AG10803 (cell line): ENCODE measurements around the gene MED8.
"Not testable (repeated sequence)": the region's sequence is repeated elsewhere in the genome, so short reads cannot be mapped to it uniquely, and the experiment has no call there.

Experiments used
- DNase-seq: peaks from one replicate; pipeline ENCODE4 v3.0.0; 2010; ENCODE audit warnings: low read depth
- H3K4me3 ChIP-seq: 2 replicates; pipeline ENCODE4 v1.5.1; 2011; ENCODE audit warnings: mild to moderate bottlenecking, low read length, control low read depth
- CTCF ChIP-seq: conservative IDR thresholded peaks from 2 replicates; pipeline ENCODE4 v1.5.1; 2011; ENCODE audit warnings: mild to moderate bottlenecking, low read length, control low read depth, inconsistent platforms

Gene MED8

GRCh38 chr1:43421396-43421795, 31.8 kb upstream of the MED8 start:
- H3K4me3 ChIP-seq = no peak overlapping the region
- no peak for TF ChIP-seq CTCF
- DNase-seq = no peak

GRCh38 chr1:43420874-43421273, 31.3 kb upstream of the MED8 start:
- no peak for TF ChIP-seq CTCF
- no peak for DNase-seq
- H3K4me3 ChIP-seq = no peak overlapping the region

- no peak for DNase-seq
- no peak for TF ChIP-seq CTCF
- no peak overlapping the region for H3K4me3 ChIP-seq
Measured at GRCh38 chr1:43419627-43420425, 30.2 kb upstream of the MED8 start.

GRCh38 chr1:43418858-43419257, 29.3 kb upstream of the MED8 start:
- H3K4me3 ChIP-seq = no peak overlapping the region
- no peak for TF ChIP-seq CTCF
- no peak for DNase-seq

- H3K4me3 ChIP-seq = no peak overlapping the region
- DNase-seq = no peak
- no peak for TF ChIP-seq CTCF
Measured at GRCh38 chr1:43415901-43416300, 26.3 kb upstream of the MED8 start.

GRCh38 chr1:43414634-43415223, 25.1 kb upstream of the MED8 start:
- no peak overlapping the region for H3K4me3 ChIP-seq
- peak; percentile 26 for DNase-seq
- peak; percentile 55 for TF ChIP-seq CTCF

- not testable (repeated sequence) for H3K4me3 ChIP-seq, DNase-seq
Measured at GRCh38 chr1:43413426-43413825, 23.8 kb upstream of the MED8 start.
